Heart right ventricle (tissue), 16 donors: ENCODE measurements around the gene CRACR2B. TPM values are rescaled to one million over a fixed set of nuclear protein-coding genes. Genes with fewer than 3 reads are reported as not detected.

ENCODE experiments used
- ATAC-seq, 8 donors: fragments of 200-7000 bp; cut with Tn5 transposase; one replicate each; pipeline ENCODE4 v1.9.1; 2020; ENCODE audit warnings: mild to moderate bottlenecking in 8 of 8, moderate library complexity in 8 of 8, moderate number of reproducible peaks in 1 of 8
- DNase-seq, 2 donors: peaks; one replicate each; pipeline ENCODE4 v3.0.0-alpha.2; 2020
- H3K27ac ChIP-seq, 10 donors: fragments of 200-600 bp; sonication (generic) in 2 of 10; one replicate each; pipeline versions ENCODE4 v1.5.0 to v1.8.0; 2020 to 2022; ENCODE audit warnings: mild to moderate bottlenecking in 3 of 10
- H3K27me3 ChIP-seq, 7 donors: fragments of 200-600 bp; one replicate each; pipeline ENCODE4 v1.8.0; 2021 to 2022; ENCODE audit warnings: mild to moderate bottlenecking in 2 of 7
- H3K36me3 ChIP-seq, 9 donors: fragments of 200-600 bp; sonication (generic) in 1 of 9; one replicate each; pipeline versions ENCODE4 v1.5.0 to v1.8.0; 2020 to 2022; ENCODE audit warnings: mild to moderate bottlenecking in 2 of 9
- H3K4me1 ChIP-seq, 9 donors: fragments of 200-600 bp; sonication (generic) in 1 of 9; one replicate each; pipeline versions ENCODE4 v1.5.0 to v1.8.0; 2020 to 2022; ENCODE audit warnings: mild to moderate bottlenecking in 4 of 9
- H3K4me3 ChIP-seq, 10 donors: fragments of 200-600 bp; sonication (generic) in 2 of 10; one replicate each; pipeline versions ENCODE4 v1.5.0 to v1.8.0; 2020 to 2022; ENCODE audit warnings: mild to moderate bottlenecking in 7 of 10, moderate library complexity in 2 of 10
- H3K9me3 ChIP-seq, 11 donors: fragments of 200-600 bp in 10 of 11; sonication (generic) in 2 of 11; one replicate each; pipeline versions ENCODE4 v1.5.0 to v1.8.0; 2013 to 2022; ENCODE audit warnings: mild to moderate bottlenecking in 2 of 11, control low read depth in 1 of 11, moderate library complexity in 1 of 11
- WGBS, 2 donors: extraction: QIAGEN DNeasy Blood & Tissue Kit; methylation state at CpG; one replicate each; pipeline ENCODE4 v1.1.7; 2013; ENCODE audit warnings: inconsistent platforms in 1 of 2; 5-methylcytosine and 5-hydroxymethylcytosine counted together
- intact Hi-C, 10 donors: fragments of 100-400 bp; cut with DNase I; formaldehyde crosslinking; loops; one replicate each; pipeline versions ENCODE4 v1.11.1 to v1.14.2; 2022
- polyA plus RNA-seq, 2 donors: library from polyadenylated mRNA; stranded (reverse); fragments of 200-250 nt; gene quantifications; one replicate each; pipeline ENCODE4 v1.2.3, GENCODE V29; 2013
- total RNA-seq, 10 donors: library from RNA; stranded (reverse); fragmentation: NEBNext Ultra II Directional in 3 of 10; extraction: Animal tissue kit (Norgen Biotek cat#: 25700) in 3 of 10; gene quantifications; one replicate each; pipeline versions ENCODE4 v1.2.1 to v1.2.4, GENCODE V29; 2021 to 2023
- TF ChIP-seq, protein P1 (sequence below), 9 donors: fragments of 200-600 bp; sonication (generic) in 2 of 9; IDR thresholded peaks; one replicate each; pipeline versions ENCODE4 v1.5.0 to v1.8.0; 2021 to 2022; ENCODE audit warnings: antibody characterized with exemption in 9 of 9, mild to moderate bottlenecking in 5 of 9, moderate library complexity in 1 of 9
- donor health status: Arrhythmogenic right ventricular cardiomyopathy.
- donor health status: ischemic (EF 13 %, LVEDD 7.1; RV severe dilation, severe dysfunction).
- donor health status: healthy with polysubstance abuse.
- donor health status: DM: no; HTN: yes; CAD: no.
- donor health status: DM: no; HTN: no; CAD: no.
- donor health status: ischemic (EF 25% LVEDD 6.9; RV normal size, moderate dysfunction).
- donor health status: ischemic (EF 25% LVEDD 5.7; RV mildly dilated, moderate dysfunction).
- donor health status: healthy.
- donor health status: DM: yes; HTN: yes; CAD: no.
- donor health status: Ischemic cardiomyopathy.
- donor health status: ischemic (EF 35%, LVEDD 5.7; RV mildly dilated, moderate dysfunction).
- donor health status: nonischemic (EF 11% LVEDD 7.7; RV severe dilation, severe dysfunction).
- donor health status: DM: yes; HTN: yes; CAD: no.
- donor health status: PGD.
- donor health status: ischemic (EF 29% LVEDD 5.4; RV normal size, mild dysfunction).
- donor health status: nonischemic (EF 23%, LVEDD 6.1; RV moderate dilation, normal function).

CRACR2B gene
- total and polyA plus RNA-seq, 12 donors: 11.4 to 72.3 (median 17.0) TPM

DNA sequence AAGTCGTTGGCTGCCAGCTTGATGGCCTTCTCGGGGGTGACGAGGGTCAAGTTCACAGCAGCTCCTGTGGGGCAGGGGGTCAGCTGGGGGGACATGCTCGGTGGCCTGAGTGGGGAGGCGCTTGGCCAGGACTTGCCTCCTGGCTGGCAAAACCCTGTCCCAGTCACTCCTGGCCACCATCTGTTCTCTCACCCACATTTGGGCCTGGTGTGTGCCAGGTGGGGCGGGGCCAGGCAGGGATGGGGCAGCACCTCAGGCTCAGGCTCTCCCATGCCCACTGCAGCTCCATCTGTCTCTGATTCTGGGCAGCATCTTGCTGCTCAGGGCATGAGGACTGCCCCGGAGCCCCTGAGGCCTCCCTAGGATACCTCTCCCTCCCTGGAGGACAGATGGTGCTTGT, 34.2 kb upstream of the CRACR2B start:
- DNase-seq (peak in 1 of 2 donors; percentile 13), ATAC-seq (no peak)
- peaks cover 0 to 24% (median 0%) of the 10 kb centered on the region in 9 donors for H3K36me3 ChIP-seq
- intact Hi-C loops: no loop called here
- H3K4me3 ChIP-seq: no peak overlapping the region
- peaks cover 17 to 41% (median 29%) of the 10 kb centered on the region in 9 donors for H3K4me1 ChIP-seq
- no peak overlapping the region for H3K27ac ChIP-seq
- TF ChIP-seq, protein P1, sequence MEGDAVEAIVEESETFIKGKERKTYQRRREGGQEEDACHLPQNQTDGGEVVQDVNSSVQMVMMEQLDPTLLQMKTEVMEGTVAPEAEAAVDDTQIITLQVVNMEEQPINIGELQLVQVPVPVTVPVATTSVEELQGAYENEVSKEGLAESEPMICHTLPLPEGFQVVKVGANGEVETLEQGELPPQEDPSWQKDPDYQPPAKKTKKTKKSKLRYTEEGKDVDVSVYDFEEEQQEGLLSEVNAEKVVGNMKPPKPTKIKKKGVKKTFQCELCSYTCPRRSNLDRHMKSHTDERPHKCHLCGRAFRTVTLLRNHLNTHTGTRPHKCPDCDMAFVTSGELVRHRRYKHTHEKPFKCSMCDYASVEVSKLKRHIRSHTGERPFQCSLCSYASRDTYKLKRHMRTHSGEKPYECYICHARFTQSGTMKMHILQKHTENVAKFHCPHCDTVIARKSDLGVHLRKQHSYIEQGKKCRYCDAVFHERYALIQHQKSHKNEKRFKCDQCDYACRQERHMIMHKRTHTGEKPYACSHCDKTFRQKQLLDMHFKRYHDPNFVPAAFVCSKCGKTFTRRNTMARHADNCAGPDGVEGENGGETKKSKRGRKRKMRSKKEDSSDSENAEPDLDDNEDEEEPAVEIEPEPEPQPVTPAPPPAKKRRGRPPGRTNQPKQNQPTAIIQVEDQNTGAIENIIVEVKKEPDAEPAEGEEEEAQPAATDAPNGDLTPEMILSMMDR (IDR thresholded peaks at IDR 0.05): no peak
- peaks cover 0 to 24% (median 16%) of the 10 kb centered on the region in 7 donors for H3K27me3 ChIP-seq
- 84 to 92% methylated on average over 7 of the region's 7 CpGs for WGBS, 2 donors
- no peaks in the 10 kb centered on the region for H3K9me3 ChIP-seq

GRCh38 chr11:794013-794765, 33.5 kb upstream of the CRACR2B start:
- TF ChIP-seq, protein P1 (IDR thresholded peaks at IDR 0.05): no peak
- intact Hi-C loops: loop anchor here in 1 of 10 donors (2.0 kb wide), 1 partner anchor 13 kb away; no protein-coding TSS in a partner anchor
- no peaks in the 10 kb centered on the region for H3K9me3 ChIP-seq
- 92 to 93% methylated on average over 30 to 31 of the region's 31 CpGs for WGBS, 2 donors
- peaks cover 0 to 18% (median 12%) of the 10 kb centered on the region in 7 donors for H3K27me3 ChIP-seq
- H3K4me1 ChIP-seq: peaks cover 17 to 44% (median 30%) of the 10 kb centered on the region in 9 donors
- no peak overlapping the region for H3K4me3 ChIP-seq
- peak in 1 of 2 donors; percentile 11 for DNase-seq
- peaks cover 0 to 28% (median 0%) of the 10 kb centered on the region in 9 donors for H3K36me3 ChIP-seq
- no peak for ATAC-seq
- no peak overlapping the region for H3K27ac ChIP-seq

GRCh38 chr11:794766-795633, 32.7 kb upstream of the CRACR2B start:
- peak in 1 of 2 donors; percentile 17 for DNase-seq
- no peaks in the 10 kb centered on the region for H3K9me3 ChIP-seq
- H3K4me1 ChIP-seq: peaks cover 17 to 42% (median 30%) of the 10 kb centered on the region in 9 donors
- H3K27me3 ChIP-seq: peaks cover 0 to 10% (median 6%) of the 10 kb centered on the region in 7 donors
- WGBS, 2 donors: 64 to 65% methylated on average over 37 to 38 of the region's 38 CpGs
- H3K4me3 ChIP-seq: peak overlapping the region in 9 of 10 donors; percentile 45 to 99 (median 83)
- intact Hi-C loops: loop anchor here in 1 of 10 donors (2.0 kb wide), 1 partner anchor 14 kb away; no protein-coding TSS in a partner anchor
- TF ChIP-seq, protein P1 (IDR thresholded peaks at IDR 0.05): no peak
- ATAC-seq: no peak
- peak overlapping the region in 4 of 10 donors; percentile 79 to 89 (median 88) for H3K27ac ChIP-seq
- peaks cover 0 to 36% (median under 1%) of the 10 kb centered on the region in 9 donors for H3K36me3 ChIP-seq
